ENCODE data around the gene TACR1.
"Not testable (repeated sequence)": the region's sequence is repeated elsewhere in the genome, so short reads cannot be mapped to it uniquely, and the experiment has no call there.

The TACR1 gene

DNA sequence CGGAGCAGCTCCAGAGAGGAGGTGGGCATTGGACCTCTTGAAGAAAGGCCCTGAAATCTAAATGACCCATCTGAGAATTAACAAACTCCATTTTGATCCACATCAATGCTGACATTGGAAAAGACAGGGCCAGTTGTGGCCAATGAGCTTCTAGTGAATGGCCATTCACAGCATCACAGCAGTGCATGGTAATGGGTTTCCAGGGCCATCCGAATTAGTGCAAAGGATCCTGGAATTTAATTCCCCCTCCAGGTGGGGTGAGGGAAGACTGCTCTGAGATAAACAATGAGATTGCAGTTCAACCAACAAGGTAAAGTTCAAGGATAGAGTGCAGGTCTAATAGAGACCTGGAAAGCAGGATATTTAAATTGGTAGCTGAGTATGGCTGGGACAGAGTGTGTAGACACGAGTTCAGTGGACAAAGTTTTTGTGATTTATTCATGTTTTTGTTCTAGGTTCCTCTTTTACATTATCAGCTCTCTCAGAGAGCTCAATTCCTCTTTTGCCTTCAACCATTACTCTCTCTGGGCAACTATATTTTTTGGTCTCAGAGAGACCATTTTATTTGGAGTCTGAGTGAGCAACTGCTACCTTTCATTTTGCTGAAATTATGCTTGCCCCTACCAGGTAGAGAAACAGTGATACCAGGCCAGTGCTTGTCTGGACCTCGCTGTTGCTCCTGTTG, 5.0 kb downstream of the TACR1 start:
- no peak for DNase-seq

DNA sequence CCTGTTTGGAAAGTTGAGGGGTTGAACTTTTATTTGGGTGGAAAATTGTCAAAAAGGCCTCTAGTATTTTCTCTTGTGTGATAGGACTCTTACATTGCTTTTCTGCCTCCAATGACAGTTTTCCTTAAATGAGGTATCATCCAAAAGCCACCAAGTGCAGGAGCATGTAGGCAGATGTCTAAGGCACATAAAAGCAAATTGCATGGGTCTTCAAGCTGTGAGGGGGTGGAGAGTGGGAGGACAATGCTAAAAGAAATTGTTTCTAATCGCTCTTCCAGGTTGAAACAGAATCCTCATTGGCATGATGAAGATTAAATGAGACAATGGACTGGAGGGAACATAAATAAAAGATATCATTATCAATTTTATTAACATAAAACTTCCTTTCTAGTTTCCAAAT, 6.8 kb downstream of the TACR1 start:
- DNase-seq = no peak

DNA sequence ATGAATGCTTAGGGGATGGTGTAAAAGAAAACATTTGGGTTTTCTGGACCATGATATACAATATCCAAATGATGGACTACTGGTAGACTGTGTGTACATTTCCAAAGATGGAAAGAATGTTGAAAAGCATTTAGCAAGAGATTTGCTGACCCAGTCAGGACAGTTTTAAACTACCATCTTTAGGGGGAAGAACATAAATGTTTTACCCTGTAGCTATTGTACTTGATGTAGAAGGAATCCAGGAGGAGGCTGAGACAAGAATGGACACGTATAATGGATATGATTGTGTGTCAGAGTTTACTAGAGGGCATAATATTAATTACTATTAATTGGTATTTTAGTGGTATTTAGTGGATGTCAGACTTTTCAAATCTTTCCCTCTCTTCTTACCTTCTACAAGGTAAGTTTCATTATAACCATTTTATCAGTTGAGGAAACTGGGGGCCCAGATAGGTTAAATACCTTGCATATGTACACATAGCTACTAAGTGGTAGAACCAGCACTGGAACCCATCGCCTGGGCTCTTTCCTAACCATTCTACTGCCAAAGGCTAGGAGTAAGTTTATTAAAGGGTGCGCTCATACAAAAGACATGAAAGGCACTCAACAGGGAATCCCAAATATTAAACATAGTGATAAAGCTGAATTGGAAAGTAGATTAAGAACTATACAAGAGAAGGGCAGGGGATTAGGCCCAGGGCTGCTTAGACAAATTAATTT, 8.9 kb downstream of the TACR1 start:
- DNase-seq = no peak

DNA sequence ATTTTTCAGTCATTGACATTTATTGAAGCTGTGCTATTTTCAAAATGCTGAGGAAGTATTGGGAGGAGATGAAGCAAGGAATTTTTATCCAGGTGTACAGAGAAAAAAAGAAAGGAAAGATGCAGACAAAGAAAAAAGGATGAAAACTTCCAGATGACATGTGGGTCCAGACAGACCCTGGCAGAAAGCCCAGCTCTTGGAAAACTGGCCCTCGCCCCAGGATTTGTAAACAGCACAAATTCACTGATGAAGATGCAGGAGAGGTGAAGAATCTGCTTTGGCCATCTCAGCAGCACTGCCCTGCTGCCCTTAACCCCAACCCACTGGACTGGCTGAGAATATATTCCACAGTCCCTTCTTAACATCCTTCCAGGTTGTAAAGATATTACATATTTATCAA, 12.5 kb downstream of the TACR1 start:
- DNase-seq = no peak

DNA sequence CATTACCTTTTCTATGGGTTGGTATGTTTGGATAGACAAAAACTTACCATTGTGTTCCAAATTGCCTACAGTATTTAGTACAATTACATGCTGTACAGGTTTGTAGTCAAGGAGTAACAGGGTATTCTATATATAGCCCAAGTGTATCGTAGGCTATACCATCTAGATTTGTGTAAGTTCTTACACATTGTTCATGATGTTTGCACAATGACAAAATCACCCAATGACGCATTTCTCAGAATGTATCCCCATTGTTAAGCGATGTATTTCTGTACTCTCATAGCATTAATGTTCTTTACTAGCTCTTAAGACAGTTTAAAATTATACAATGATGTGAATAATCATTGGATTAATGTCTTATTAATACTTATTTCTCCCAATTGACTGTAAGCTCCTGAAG, 16.7 kb downstream of the TACR1 start:
- no peak for DNase-seq

DNA sequence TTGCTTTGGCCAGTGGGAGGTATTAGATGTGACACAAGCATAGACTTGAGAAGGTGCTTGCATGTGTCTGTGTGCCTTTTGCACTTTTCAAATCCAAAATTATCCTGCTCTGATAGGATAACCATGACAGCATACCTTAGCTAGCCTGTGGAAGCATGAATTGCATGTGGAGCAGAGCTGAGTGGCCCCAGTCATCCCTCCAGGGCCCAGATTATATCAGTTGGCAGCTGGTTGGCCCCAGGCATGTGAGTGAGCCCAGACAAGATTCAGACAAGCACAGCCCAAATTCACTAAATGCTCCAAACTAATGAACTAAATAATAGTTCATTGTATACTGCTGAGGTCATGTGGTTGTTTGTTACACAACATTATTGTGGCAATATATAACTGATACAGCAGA, 18.8 kb downstream of the TACR1 start:
- DNase-seq = no peak

DNA sequence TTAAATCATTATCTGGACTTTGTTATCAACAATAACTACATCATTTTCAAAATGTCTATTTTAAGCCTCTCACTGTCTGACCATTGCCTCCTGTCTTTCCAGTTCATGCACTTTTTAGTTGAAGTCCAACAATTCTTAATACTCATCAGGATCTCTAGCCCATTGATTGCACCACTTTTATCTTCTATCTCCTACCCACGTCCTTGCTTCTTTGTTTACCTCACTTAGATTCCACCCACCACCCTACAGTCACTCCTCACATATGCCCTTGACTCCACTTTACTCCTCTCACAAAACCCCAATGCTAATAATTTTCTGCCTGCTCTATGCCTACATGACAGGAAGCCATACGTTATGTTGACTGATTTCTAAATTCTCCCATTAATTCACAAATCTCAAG, 21.9 kb downstream of the TACR1 start:
- DNase-seq = no peak

DNA sequence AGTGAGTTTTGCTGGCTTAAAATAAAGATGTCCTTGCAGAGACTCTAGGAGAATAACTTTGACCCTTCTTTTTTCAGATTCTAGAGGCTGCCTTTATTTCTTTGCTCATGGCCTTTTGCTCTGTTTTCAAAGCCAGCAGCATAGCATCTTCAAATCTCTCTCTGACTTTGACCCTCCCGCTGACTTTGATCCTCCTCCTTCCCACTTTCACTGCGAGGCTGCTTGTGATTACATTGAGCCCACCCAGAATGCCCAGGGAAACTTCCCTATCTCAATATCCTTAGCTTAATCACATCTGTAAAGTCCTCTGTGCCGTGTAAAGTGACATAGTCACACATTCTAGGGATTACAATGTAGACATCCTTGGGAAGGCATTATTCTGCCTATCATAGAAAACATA, 23.9 kb downstream of the TACR1 start:
- DNase-seq = no peak

DNA sequence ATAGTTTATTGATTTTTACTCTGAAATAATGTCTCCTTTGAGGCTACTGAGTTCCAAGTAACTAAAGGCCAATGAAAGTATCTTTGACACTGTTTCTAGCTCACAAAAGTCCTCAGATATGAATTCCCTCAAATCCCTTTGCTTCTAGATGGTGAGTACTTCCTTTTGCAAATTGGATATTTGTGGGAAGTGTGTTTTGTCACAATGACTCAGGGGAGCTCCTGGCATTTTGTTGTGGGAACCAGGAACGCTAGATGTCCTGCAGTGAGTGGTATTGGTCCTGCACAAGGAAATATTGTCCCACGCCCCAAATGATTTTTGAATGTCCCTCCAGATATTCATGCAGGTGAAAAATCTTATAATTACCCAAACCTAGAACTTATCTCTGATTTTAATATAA, 24.3 kb downstream of the TACR1 start:
- DNase-seq = no peak

DNA sequence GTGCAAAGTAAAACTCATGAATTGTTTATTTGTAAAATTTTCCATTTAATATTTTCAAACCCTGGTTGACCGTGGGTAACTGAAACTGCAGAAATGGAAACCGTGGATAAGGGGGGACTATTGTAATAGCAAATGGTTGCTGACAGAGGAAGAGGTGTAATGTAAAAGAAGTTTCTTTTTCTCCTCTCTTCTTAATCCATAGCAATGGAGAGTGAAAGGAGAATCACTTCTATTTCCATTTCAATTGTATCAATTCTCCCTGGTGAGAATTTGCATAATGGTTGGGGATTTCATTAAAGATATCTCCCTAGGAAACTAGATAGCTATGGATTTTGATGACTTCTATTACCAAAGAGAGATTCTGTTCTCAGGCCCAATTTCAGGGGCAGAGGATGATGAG, 24.8 kb downstream of the TACR1 start:
- no peak for DNase-seq

DNA sequence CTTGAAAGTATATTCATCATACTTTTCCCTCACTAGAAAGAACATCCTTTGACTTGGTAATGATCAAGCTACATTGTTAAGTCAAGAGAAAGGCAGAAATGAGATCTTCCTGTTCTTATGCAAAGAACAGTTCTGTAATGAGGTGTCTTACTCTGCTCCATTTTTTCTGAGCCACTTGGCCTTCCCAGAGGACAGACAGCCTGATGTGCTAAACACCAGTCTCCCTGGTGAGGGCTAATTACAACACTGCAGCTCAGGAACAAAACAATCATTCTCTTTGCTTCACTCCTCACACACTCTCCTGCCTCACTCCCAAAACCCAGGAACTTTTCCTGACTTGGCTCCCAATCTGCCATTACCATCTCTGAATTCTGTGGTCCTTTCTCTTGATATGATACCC, 25.6 kb downstream of the TACR1 start:
- DNase-seq = no peak

DNA sequence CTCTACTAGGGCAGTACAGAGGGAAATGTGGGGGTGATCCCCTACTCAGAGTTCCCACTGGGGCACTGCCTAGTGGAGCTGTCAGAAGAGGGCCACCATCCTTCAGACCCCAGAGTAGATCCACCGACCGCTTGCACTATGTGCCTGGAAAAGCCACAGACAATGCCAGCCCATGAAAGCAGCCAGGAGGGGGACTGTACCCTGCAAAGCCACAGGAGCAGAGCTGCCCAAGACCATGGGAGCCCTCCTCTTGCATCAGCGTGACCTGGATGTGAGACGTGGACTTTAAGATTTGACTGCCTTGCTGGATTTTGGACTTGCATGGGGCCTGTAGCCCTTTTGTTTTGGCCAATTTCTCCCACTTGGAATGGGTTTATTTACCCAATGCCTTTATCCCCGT, 27.9 kb downstream of the TACR1 start:
- not testable (repeated sequence) for DNase-seq

DNA sequence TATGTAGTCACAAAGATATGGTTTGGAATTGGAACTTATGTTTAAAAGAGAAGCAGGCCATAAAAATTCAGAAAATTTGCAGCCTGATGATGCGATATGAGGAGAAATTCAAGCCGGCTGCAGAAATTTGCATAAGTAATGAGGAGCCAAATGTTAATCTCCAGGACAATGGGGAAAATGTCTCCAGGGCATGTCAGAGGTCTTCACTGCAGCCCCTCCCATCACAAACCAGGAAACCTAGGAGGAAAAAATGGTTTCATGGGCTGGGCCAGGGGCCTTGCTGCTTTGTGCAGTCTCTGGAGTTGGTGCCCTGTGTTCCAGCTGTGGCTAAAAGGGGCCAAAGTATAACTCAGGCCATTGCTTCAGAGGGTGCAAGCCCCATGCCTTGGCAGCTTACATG, 28.4 kb downstream of the TACR1 start:
- DNase-seq = no peak

DNA sequence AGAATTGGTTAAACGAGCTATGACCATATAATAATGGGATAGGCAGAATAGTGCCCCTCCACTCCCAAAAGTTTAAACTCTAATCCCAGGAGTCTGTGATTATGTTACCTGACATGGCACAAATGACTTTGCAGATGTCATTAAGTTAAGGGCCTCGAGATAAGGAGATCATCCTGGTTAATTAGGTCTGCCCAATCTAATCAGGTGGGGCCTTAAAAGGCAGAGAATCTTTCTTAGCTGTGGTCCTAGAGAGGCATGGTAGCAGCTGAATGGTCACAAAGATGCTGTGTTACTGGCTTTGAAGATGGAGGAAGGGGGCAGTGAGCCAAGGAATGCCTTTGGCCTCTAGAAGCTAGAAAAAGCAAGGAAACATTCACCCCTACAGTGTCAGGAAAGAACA, 31.1 kb downstream of the TACR1 start:
- DNase-seq = no peak

DNA sequence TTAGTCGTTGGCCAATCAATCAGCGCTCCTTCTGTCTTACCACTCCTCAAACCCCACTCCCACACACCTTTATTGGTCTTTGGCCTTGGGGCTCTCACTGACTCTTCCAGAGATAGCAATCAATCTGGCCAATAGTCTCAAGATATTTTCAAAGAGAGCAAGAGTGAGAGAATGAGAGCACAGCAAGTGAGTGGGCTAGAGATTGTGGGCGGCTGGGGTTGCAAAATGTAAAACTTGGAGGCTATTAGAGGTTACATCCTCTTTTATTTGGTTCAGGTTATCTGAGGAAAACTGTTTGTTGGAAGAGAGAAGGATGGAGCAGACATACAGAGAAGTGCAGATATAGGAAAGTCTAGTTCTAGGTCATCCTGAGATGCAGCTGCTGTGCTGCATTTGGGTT, 32.8 kb downstream of the TACR1 start:
- no peak for DNase-seq

DNA sequence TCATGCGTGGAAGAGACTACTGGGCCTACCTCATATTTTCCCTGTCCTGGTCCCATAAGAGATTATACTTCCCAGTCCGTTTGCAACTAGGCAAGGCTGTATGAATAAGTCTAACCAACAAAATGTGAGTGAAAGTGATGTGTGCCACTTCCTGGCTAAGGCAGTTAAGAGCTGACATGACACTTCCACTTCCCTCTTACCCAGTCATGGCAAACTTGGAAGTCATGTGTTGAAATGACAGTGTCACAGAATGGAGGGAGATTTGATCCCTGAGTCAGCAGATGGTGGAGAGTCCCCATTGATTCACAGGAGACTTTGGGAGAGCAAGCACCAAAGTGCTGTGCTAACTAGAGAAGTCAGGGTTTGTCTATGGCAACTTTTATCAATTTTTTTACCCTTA, 36.4 kb downstream of the TACR1 start:
- DNase-seq = no peak

DNA sequence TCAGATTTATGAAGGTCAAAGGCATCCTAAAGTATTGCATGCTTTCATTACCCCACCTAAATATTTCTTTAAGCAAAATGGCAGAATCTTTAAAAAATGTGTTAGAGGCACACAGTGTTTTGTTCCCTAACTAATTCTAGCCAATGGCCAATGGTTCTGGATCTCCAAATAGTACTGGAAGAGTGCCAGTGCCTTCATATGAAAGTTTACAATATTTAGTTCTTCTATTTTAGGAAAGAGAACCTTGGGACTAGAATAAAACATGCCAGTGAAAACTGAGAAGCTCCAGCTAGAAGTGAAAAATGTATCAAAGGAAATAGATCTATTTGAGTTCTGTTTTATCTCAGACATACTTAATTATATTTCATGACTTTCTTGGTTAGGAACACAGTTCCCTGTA, 37.1 kb downstream of the TACR1 start:
- no peak for DNase-seq

DNA sequence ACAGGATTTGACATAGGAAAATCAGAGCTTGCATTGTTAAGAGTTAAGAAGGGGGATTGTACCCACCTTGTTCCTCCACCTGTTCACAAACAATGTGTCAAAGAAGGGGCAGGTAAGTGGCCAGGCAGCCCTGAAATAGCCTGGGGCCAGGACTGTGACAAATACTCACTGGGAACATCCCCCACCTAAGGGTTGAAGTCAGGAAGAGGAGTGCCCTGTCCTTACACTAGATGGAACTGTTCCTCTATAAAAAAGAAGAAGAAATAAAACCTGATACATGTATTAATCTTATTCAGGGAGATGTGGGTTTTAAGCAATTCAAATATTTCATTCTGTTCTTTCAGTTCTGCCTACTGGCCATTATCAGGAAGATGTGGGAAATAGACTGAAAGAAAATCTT, 41.9 kb downstream of the TACR1 start:
- no peak for DNase-seq

DNA sequence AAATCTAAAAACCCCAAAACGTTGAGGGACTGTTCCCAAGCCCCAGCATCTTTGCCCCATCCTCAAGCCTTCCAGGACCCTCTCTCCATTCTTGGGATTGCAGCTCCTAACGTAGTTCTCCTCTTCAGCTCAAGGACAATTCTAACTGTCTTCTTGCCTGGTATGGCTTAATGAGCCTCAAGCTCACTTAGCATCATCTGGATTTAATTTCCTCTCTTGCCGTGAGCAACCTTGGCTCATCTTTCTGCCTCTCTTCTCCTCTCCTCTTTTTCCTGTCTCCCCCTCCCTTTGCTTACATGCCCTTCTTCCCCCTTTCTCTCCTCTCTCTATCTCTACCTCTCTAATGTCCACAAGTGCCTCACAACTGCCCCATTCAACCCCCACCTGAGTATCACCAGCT, 44.2 kb downstream of the TACR1 start:
- no peak for DNase-seq

DNA sequence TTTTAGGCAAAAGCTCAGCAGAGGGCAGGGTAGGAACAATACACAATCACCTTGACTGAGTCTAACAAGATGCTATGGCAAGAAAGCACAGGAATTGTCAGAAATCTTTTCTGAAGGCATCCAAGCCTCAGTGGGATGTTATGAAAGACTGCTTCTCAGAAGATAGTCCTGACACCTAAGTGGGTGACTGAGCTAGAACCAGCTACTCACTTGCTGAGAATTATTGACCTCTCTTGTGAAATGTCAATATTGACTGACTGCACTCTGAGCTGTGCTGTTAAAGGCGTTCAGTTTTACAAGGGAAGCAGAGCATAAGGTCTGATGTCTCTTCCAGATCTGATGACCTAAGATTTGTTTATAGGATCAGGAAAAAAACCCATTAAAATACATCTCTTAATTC, 46.1 kb downstream of the TACR1 start:
- DNase-seq = no peak

DNA sequence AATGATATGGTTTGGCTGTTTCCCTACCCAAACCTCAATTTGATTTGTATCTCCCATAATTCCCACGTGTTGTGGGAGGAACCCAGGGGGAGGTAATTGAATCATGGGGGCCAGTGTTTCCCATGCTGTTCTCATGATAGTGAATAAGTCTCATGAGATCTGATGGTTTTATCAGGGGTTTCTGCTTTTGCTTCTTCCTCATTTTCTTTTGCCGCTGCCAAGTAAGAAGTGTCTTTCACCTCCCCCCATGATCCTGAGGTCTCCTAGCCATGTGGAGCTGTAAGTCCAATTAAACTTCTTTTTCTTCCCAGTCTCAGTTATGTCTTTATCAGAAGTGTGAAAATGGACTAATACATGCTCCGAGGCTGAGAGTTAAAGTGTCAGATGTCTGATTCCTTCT, 47.1 kb downstream of the TACR1 start:
- DNase-seq = not testable (repeated sequence)

DNA sequence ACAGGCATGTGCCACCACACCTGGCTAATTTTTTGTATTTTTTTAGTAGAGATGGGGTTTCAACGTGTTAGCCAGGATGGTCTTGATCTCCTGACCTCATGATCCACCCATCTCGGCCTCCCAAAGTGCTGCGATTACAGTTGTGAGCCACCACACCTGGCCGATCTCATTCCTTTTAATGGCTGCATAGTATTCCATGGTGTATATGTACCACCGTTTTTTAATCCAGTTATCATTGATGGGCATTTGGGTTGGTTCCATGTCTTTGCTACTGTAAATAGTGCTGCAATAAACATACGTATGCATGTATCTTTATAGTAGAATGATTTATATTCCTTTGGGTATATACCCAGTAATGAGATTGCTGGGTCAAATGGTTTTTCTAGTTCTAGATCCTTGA, 51.4 kb downstream of the TACR1 start:
- DNase-seq = not testable (repeated sequence)

DNA sequence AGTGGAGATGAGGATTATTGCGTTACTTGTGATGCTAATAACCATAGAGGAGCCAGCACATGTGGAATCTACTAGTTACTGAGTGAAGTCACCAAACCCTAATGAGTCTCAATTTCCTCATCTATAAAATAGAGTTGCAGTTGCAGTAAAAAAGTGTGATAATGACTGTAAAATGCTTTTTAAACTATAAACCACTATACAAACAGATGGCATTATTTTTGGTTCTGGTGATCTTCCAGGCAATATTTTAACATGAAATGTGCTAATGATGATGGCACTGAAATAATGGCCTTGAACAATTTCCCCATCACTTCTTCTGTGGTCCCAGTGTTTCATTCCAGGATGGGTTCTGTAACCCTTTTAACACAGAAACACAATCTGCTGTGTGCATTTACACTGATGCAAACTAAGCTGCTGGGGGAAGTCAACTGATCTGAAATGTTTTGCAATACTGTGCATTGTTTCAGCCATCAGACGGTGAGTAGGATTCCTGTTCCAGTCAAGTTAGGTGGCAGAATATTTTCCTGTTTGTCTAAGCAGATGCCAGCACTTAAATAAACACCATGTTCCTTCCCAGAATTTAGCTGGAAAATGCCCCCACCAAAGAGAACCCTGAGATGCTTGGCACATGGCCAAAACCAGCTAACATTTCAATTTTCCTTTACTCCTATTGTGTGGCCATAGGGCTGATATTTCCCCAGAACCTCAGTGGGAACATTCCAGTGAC, 52.6 kb downstream of the TACR1 start:
- no peak for DNase-seq

DNA sequence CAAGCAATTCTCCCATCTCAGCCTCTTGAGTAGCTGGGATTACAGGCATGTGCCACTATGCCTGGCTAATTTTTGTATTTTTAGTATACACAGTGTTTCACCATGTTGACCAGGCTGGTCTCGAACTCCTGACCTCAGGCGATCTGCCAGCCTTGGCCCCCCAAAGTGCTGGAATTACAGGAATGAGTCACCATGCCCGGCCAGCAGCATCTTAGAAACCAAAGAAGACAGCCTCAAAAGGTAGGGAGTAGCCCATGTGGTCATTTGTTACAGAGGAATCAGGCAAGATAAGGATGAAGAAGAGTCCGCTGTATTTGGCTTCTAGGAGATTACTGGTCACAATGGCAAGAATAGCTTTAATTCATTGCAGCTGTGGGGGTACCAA, 53.1 kb downstream of the TACR1 start:
- DNase-seq = not testable (repeated sequence)
